Superior temporal gyrus (tissue), 1 donor: ENCODE results near the gene MBNL2.

Source experiments
- DNase-seq: peaks from one replicate; pipeline ENCODE4 v3.0.0-alpha.2; 2016; ENCODE audit errors: extremely low spot score

Gene MBNL2

GRCh38 chr13:97381189-97381588 lies 159.1 kb downstream of the MBNL2 start:
- no peak for DNase-seq

GRCh38 chr13:97382276-97382675 lies 160.1 kb downstream of the MBNL2 start:
- no peak for DNase-seq

DNA sequence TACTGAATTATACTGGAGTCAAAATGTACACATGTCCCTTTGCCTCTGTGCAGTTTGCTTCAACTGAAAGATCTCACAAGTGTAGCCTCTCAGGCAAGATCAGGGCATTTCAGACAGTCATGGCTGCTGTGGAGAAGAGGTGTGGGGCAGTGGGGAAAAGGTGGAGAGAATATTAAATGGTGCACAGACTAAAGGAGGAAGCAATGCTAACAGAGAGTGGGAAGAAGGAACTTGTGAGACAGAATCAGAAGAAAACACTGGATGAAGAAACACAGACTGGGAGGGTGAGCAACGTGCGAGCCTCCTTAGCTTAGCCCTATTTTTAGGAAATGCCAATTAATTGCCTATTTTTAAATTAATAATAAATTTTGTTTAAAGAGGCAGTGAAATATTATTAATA lies 162.2 kb downstream of the MBNL2 start:
- no peak for DNase-seq

DNA sequence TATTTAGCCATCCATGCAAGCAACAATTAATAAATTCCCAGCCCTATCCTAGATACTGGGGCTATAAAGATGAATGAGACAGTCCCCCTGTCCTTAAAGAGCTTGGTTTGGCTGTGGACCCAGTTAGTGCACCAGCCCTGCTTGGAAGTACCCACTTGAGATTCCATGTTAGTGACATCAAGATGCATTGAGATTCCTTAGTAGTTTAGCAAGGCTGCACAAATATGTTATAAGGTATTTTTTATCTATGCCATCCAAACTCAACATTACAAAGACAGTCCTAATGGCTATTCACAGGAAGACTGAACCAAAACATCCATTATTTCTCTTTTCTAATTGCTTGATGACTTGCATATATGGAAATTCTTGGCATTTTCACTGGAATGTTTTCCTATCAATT lies 163.0 kb downstream of the MBNL2 start:
- DNase-seq, result no peak

- no peak for DNase-seq
Observed at GRCh38 chr13:97385854-97386253, 163.7 kb downstream of the MBNL2 start.

DNA sequence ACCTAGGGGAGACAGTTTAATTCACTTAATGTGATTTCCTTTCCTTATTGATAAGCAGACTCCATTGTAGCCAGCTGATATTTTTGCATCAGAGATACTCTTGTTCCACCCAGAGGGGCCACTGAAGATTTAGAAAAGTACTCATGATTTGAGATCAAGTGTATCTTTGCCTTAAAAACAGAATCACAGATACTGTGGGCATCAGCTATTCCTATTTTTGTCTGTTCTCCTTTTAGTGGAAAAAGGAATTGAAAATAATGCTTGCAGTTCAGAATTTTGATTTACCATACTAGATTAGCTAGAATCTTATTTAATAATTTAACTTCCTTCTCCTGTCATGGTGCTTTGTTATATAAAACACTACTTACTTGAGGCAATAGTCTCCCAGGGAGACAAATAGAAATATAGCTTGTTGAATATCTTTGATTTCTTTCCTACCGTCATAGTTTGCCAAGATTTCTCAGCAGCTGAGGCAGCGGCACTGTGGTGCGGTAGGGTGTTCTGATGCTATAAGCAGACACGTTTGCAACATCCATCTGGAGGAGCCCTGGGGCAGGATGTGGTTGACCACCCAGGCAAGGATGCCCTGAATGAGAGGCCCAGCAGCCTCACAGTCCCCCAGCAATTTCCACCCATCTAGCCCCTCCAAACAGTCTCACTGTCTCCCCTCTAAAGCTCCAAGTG lies 164.8 kb downstream of the MBNL2 start:
- no peak for DNase-seq

GRCh38 chr13:97387485-97387839 lies 165.3 kb downstream of the MBNL2 start:
- no peak for DNase-seq

DNA sequence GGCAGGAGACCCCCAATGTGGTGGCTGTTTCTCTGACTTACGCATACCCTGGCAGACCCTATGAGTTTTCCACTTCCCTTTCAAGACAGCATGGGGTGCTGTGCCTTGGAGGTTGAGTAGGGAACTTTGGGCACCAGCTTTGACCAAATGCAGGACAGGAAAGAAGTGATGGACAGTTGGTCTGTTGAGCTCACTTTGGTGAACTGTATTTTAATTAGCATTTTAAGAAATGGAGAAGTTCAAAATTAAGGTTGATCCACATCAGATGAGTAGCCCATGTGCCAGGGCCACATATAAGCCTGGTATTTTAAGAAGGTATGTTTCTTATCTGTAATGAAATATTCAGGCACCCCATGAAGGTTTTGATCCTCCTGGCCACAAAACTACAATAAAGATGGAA lies 165.8 kb downstream of the MBNL2 start:
- DNase-seq, result no peak

DNA sequence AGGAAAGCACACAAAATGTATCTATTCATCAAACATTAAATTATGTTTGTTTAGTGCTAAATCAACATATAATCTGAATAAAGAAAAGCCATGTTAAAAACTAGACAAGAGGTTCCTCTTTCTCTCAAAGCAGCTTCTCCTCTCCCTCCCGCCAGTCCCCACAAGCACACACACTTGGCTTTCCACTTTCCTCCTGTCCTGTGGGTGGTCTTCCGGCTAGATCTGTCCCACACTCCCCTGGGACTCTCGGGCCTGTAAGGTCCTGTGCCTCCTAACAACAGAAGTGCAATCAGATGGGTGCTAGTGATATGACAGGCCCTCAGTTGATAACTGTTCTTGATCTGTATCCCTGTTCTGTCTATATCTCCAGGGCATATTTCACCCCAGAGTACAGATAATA lies 166.2 kb downstream of the MBNL2 start:
- no peak for DNase-seq

DNA sequence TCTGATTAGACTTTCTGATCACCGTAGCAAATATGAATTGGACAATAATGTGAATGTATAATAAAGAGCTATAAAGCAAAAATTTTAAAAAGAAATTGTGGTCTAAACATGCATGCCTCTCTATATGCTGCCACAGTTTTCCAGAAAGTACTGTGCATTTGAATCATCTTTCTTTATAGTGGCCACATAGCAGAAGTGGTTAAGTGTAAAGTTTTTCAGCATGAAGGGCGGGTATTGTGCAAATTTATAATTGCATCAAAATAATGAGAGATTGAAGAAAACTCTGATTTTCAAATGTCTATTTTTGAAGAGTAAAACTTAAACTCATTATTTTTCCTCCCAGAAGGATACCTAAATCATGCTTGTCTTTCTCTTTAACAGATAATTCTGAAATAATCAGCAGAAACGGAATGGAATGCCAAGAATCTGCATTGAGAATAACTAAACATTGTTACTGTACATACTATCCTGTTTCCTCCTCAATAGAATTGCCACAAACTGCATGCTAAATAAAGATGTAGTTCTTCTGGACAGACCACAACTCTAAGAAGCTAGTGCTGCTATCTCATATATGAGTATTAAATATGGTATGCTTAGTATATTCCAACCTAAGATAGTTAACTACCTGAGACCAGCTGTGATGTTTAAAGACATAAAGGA lies 168.9 kb downstream of the MBNL2 start:
- no peak for DNase-seq

- DNase-seq, result no peak
Observed at GRCh38 chr13:97392020-97392419, 169.9 kb downstream of the MBNL2 start.

GRCh38 chr13:97394542-97394941 lies 172.4 kb downstream of the MBNL2 start:
- no peak for DNase-seq

GRCh38 chr13:97395447-97396136 lies 173.5 kb downstream of the MBNL2 start:
- DNase-seq, result no peak

DNA sequence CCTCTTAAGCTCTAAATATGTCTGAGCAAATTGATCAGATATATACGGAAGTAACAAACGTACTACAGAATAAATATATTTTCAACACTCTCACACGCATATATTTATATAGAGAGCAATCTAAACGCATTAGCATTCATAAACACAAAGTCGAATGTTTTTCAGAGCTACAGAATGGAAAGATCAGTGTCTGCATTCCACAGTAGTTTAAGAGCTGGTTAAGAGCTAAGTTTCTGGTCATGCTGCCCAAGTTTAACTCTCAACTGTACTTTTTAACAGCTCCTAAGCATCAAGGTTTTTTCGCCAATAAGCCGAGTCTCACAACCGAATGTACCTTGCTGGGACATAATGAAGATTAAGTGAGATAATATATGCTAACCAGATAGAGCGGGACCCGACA lies 175.1 kb downstream of the MBNL2 start:
- DNase-seq, result no peak

GRCh38 chr13:97401421-97401820 lies 179.3 kb downstream of the MBNL2 start:
- DNase-seq, result no peak

DNA sequence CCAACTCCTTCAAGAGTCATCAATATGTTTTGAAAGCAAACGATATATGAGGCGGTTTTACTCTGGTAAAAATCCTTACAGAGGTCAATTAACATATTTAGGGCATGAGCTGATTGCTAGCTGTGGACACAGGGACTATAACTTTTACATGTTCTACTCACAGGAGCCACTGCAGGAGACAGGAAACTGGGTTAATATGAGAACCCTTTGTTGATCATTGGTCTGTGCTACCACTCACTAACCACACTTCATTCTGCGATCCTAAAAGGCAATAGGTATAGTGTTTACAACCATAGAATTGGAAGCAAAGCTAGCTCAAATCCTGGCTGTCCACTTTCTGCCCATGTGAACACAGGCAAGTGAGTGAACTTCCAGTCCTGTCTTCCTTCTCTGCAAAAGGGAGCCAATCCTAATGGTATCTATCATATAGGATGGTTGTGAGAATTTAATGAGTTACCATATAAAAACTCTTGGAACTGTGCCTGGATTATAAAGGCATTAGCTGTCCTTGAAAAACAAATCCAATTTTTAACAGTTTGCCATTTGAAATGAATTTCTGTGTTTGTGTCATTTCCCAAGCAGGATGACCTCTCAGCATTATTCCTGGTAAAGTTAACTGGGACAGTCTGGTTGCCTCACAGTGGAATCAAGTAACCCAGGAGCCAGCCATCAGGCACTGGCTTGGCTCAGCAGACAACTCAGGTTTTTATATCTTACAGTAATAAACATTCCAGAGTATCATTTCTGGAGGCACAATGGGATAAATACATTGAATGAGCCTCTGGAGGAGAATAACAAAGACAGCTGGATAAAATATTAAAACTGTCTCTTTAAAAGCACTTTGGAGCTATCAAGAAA lies 182.0 kb downstream of the MBNL2 start:
- DNase-seq, result no peak

- no peak for DNase-seq
Observed at GRCh38 chr13:97407540-97407939, 185.4 kb downstream of the MBNL2 start.

DNA sequence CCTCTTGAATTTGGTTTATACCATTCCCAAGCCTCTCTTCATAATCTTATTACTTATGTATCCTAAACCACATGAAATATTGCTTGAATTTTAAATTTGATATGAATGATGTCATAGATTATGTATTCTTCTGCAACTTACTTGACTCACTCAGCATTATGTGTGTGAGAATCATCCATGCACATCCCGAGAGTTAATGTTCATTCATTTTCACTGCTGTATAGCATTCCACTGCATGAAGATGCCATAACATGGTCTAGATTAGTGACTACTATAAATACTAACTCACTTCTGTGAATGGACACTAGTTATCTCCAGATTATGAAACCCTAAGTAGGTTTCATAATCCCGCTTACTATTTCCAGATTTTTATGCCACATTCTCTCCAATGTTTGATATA lies 186.8 kb downstream of the MBNL2 start:
- no peak for DNase-seq

- DNase-seq, result no peak
Observed at GRCh38 chr13:97411984-97412383, 189.9 kb downstream of the MBNL2 start.

GRCh38 chr13:97413694-97414093 lies 191.6 kb downstream of the MBNL2 start:
- DNase-seq, result no peak

DNA sequence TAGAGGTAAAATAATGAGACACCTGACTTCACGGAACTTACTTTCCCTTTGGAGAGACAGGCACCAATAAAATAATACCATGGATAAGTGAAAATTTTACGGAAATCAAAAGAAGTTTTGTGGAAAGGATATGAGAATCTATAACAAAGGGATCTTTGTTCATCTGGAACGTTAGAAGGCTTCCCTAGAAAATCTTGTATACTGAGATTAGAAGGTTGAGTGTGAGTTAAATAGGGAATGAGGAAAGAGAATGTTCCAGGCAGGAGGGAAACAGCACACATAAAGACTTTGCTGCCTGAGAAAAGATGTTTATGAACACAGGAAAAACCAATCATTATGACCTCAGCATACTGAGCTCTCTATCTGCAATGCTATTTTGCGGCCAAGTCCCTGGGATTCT lies 192.3 kb downstream of the MBNL2 start:
- no peak for DNase-seq

DNA sequence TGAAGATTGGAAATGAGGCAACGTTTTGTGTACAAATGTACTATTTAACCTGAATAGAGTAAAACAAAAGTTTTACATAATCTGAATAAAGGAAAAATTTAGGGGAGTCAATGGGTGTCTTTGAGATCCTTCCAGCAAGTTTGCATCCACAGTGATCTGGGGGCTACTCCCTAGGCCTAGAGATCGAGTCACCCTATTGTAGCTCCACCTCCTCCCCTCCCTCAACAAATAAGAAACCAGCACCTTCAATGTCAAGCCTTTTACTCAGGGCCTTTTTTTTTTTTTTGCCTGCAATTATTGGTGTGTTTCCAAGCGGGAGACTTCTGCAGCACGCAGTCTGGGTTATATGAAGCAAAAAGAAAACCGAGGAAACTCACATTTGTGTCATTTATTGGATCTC lies 195.6 kb downstream of the MBNL2 start:
- DNase-seq, result no peak
